Kidney (tissue), 14 donors: ENCODE data around the gene HDDC3. TPM values are rescaled to one million over a fixed set of nuclear protein-coding genes. Genes with fewer than 3 reads are reported as not detected.

ENCODE experiments used
- DNase-seq, 5 donors: peaks; one replicate each; pipeline ENCODE4 v3.0.0-alpha.2; 2013 to 2020
- FAIRE-seq: peaks from 2 replicates; lab custom pipeline; 2012; peaks lifted over from hg19 to GRCh38; lab: Jason Lieb, UNC
- H3K27ac ChIP-seq, 2 donors: one replicate each; pipeline ENCODE4 v1.7.0; 2013; ENCODE audit warnings: low read depth in 2 of 2, low read length in 2 of 2, inconsistent platforms in 1 of 2
- H3K27me3 ChIP-seq: one replicate; pipeline ENCODE4 v1.7.1; 2013; ENCODE audit warnings: low read length, inconsistent platforms; ENCODE audit not compliant: control insufficient read depth, insufficient read depth
- H3K36me3 ChIP-seq, 3 donors: one replicate each; pipeline versions ENCODE4 v1.7.0 to v1.7.1; 2013; ENCODE audit warnings: low read length in 3 of 3, control low read depth in 1 of 3, inconsistent platforms in 1 of 3; ENCODE audit not compliant: insufficient read depth in 3 of 3, control insufficient read depth in 2 of 3
- H3K4me1 ChIP-seq, 3 donors: one replicate each; pipeline versions ENCODE4 v1.7.0 to v1.7.1; 2013; ENCODE audit warnings: low read length in 3 of 3, inconsistent platforms in 1 of 3, low read depth in 1 of 3; ENCODE audit not compliant: control insufficient read depth in 2 of 3, insufficient read depth in 2 of 3
- H3K4me3 ChIP-seq, 3 donors: one replicate each; pipeline versions ENCODE4 v1.7.0 to v1.8.1; 2013; ENCODE audit warnings: low read length in 3 of 3, control low read depth in 1 of 3, inconsistent platforms in 1 of 3
- H3K9ac ChIP-seq, 3 donors: one replicate each; pipeline versions ENCODE4 v1.7.0 to v1.7.1; 2013; ENCODE audit warnings: low read length in 3 of 3, control low read depth in 1 of 3, inconsistent platforms in 1 of 3
- H3K9me3 ChIP-seq, 3 donors: one replicate each; pipeline versions ENCODE4 v1.7.0 to v1.7.1; 2013; ENCODE audit warnings: low read length in 3 of 3, control low read depth in 1 of 3, inconsistent platforms in 1 of 3; ENCODE audit not compliant: control insufficient read depth in 2 of 3, insufficient read depth in 1 of 3
- intact Hi-C: fragments of 100-400 bp; cut with DNase I; formaldehyde crosslinking; loops from one replicate; pipeline ENCODE4 v1.11.1; 2022
- polyA plus RNA-seq: library from polyadenylated mRNA; stranded (reverse); fragments of 350-450 nt; fragmentation: Illumina TruSeq; extraction: RNeasy Lipid Tissue Mini Kit (QIAGEN cat#74804); gene quantifications from one replicate; pipeline ENCODE4 v1.2.3, GENCODE V29; 2014; ENCODE audit warnings: low read depth, low replicate concordance; ENCODE audit not compliant: insufficient read depth
- total RNA-seq: library from RNA; stranded (reverse); fragmentation: NEBNext Ultra II Directional; extraction: Animal tissue kit (Norgen Biotek cat#: 25700); gene quantifications from one replicate; pipeline ENCODE4 v1.2.1, GENCODE V29; 2021
- TF ChIP-seq, protein P1 (sequence below): IDR thresholded peaks from 3 replicates; pipeline ENCODE4 v1.5.1; 2012; ENCODE audit warnings: mild to moderate bottlenecking, moderate library complexity, borderline replicate concordance; ENCODE audit not compliant: insufficient read depth; ENCODE audit errors: extremely low read depth
- donor health status: control.
- donor health status: control.
- donor health status: control.
- donor health status: control.
- donor health status: control.
- donor health status: DM: yes; HTN: yes; CAD: no.
- donor health status: Normal renal cell carcinoma (clear cell type).

Gene HDDC3
- total and polyA plus RNA-seq, 2 donors from 2014 or later = 15.5 to 47.3 TPM

DNA sequence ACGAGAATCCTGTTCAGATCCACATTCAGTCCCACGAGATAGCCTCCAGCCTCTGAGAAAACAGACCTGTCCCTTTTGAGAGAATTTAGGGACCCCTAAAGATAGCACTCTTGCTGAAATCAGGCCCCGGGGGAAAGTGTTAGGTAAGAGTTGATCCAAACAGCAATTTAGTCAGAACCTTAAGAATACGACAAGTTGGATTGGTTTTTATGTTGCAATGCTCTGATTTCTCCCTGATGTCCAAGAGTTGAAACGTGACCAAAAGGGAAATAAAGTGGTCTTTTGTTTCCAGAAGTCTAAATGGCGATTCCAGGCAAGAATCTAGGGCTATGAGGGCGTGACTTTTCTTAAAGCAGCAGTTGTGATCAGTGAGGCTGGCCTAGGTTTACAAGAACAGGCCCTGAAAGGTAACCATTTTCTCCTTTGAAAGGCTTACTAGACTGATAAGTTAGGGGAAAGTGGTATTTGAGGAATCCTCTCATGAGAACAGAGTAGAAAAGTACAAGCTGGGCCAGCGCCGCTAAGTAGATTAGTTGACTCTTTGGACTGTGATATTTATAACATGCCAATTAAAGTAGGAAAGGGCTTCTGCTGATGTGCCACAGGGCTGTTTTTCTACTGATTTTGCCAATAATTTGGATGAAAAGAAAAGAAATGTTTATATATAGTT lies 24.4 kb downstream of the HDDC3 start:
- H3K27me3 ChIP-seq = no peaks in the 10 kb centered on the region
- peaks cover 0 to 65% (median 55%) of the 10 kb centered on the region in 3 donors for H3K36me3 ChIP-seq
- H3K27ac ChIP-seq = no peak overlapping the region
- DNase-seq = peak in 1 of 5 donors; percentile 2
- H3K4me3 ChIP-seq = no peak overlapping the region
- TF ChIP-seq, protein P1, sequence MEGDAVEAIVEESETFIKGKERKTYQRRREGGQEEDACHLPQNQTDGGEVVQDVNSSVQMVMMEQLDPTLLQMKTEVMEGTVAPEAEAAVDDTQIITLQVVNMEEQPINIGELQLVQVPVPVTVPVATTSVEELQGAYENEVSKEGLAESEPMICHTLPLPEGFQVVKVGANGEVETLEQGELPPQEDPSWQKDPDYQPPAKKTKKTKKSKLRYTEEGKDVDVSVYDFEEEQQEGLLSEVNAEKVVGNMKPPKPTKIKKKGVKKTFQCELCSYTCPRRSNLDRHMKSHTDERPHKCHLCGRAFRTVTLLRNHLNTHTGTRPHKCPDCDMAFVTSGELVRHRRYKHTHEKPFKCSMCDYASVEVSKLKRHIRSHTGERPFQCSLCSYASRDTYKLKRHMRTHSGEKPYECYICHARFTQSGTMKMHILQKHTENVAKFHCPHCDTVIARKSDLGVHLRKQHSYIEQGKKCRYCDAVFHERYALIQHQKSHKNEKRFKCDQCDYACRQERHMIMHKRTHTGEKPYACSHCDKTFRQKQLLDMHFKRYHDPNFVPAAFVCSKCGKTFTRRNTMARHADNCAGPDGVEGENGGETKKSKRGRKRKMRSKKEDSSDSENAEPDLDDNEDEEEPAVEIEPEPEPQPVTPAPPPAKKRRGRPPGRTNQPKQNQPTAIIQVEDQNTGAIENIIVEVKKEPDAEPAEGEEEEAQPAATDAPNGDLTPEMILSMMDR = no peak
- H3K9me3 ChIP-seq = no peaks in the 10 kb centered on the region
- intact Hi-C loops = no loop called here
- peaks cover 0 to 8% (median 6%) of the 10 kb centered on the region in 3 donors for H3K4me1 ChIP-seq
- H3K9ac ChIP-seq = no peak overlapping the region
- FAIRE-seq = no peak

DNA sequence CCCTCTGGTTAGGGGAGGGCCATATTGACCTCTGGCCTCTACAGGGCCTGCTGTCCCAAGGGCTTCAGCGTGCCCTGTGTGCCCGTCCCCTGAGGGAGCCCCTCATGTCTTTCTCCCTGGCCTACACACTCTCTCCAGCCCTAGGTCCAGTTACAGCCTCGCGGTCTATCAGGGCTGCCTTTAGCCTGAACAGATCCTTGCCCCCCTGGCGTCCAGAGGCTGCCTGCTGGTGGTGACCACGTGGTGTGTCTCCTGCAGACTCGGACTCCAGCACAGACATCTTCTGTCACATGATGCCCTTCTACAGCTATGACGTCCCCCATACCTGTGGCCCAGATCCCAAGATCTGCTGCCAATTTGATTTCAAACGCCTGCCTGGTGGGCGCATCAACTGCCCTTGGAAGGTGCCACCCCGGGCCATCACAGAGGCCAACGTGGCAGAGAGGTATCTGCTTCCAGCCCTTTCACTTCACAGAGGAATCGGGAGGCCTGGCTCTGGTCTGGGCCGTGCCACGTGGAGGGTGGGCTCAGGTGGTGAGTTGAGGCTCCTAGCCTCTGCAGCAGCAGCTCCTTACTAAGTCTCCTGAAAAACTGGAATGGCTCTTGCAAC lies 25.2 kb downstream of the HDDC3 start:
- intact Hi-C loops = no loop called here
- DNase-seq (peak in 1 of 5 donors; percentile 49), FAIRE-seq (no peak)
- Histone ChIP-seq H3K27ac (no peak overlapping the region), H3K4me1 (peaks cover 0 to 8% (median 6%) of the 10 kb centered on the region in 3 donors), H3K36me3 (peaks cover 0 to 57% (median 48%) of the 10 kb centered on the region in 3 donors), H3K9ac (no peak overlapping the region), H3K27me3 (no peaks in the 10 kb centered on the region), H3K4me3 (no peak overlapping the region), H3K9me3 (no peaks in the 10 kb centered on the region)
- TF ChIP-seq, protein P1 = no peak

DNA sequence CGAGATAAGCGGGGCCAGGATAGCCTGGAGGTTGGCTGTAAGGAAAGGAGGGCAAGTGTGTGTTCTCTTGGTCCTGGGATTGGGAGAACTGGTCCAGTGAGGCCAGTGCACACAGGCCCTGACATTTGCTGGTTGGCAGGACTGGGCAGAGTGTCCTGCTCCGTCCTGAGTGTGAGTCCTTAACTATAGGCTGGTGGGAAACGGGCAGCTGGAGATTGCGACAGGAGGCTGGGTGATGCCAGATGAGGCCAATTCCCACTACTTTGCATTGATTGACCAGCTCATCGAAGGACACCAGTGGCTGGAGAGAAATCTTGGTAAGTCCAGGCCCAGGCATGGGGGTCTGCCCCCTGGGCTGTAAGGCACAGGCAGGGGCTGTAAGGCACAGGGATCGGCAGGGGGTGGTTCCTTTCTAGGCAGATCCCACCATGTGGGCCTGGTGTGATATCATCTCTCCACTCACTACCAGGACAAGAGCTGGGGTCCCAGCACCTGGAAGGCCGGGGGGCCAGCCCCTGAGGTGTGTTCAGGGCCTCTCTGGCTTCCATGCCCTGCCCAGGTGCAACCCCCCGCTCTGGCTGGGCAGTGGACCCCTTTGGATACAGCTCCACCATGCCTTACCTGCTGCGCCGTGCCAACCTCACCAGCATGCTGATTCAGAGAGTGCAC lies 26.0 kb downstream of the HDDC3 start:
- Histone ChIP-seq H3K4me1 (peaks cover 0 to 13% (median 13%) of the 10 kb centered on the region in 3 donors), H3K27me3 (no peaks in the 10 kb centered on the region), H3K9me3 (no peaks in the 10 kb centered on the region), H3K27ac (no peak overlapping the region), H3K36me3 (peaks cover 0 to 50% (median 44%) of the 10 kb centered on the region in 3 donors), H3K9ac (no peak overlapping the region), H3K4me3 (no peak overlapping the region)
- FAIRE-seq = no peak
- peak in 1 of 5 donors; percentile 61 for DNase-seq
- TF ChIP-seq, protein P1 = no peak
- intact Hi-C loops = no loop called here
